Tibial artery (tissue), 4 donors: ENCODE data around the gene ARHGAP8.

Source experiments
- DNase-seq, 2 donors: peaks; one replicate each; pipeline ENCODE4 v3.0.0-alpha.2; 2019
- H3K27ac ChIP-seq, 2 donors: fragments of 200-600 bp; sonication (generic) in 1 of 2; 1 replicate in 1 of 2; 2 replicates in 1 of 2; pipeline ENCODE4 v1.5.1; 2018 to 2019; ENCODE audit warnings: mild to moderate bottlenecking in 1 of 2
- H3K27me3 ChIP-seq, 2 donors: fragments of 200-600 bp; sonication (generic) in 1 of 2; one replicate each; pipeline versions ENCODE4 v1.5.1 to v1.6.0; 2016 to 2019
- H3K36me3 ChIP-seq, 3 donors: fragments of 200-600 bp; sonication (generic) in 2 of 3; one replicate each; pipeline ENCODE4 v1.5.1; 2016 to 2019; ENCODE audit warnings: mild to moderate bottlenecking in 2 of 3
- H3K4me1 ChIP-seq, 4 donors: fragments of 200-600 bp; sonication (generic) in 2 of 4; 1 replicate in 3 of 4; 2 replicates in 1 of 4; pipeline ENCODE4 v1.5.1; 2016 to 2019
- H3K4me3 ChIP-seq, 2 donors: fragments of 200-600 bp; sonication (generic) in 1 of 2; 1 replicate in 1 of 2; 2 replicates in 1 of 2; pipeline ENCODE4 v1.5.1; 2018 to 2019; ENCODE audit warnings: mild to moderate bottlenecking in 2 of 2
- H3K9me3 ChIP-seq, 3 donors: fragments of 200-600 bp; sonication (generic) in 1 of 3; one replicate each; pipeline ENCODE4 v1.5.1; 2016 to 2019
- CTCF ChIP-seq, 2 experiments: fragments of 200-600 bp in 1 of 2; fragments of 450-650 bp in 1 of 2; IDR thresholded peaks; one replicate each; pipeline ENCODE4 v1.5.1; 2017 to 2019; ENCODE audit warnings: antibody characterized with exemption in 2 of 2, mild to moderate bottlenecking in 1 of 2, moderate library complexity in 1 of 2
- intact Hi-C: fragments of 100-400 bp; cut with DNase I; formaldehyde crosslinking; loops from one replicate; pipeline ENCODE4 v1.15.0; 2023; ENCODE audit warnings: low total_unique reads

The ARHGAP8 gene

DNA sequence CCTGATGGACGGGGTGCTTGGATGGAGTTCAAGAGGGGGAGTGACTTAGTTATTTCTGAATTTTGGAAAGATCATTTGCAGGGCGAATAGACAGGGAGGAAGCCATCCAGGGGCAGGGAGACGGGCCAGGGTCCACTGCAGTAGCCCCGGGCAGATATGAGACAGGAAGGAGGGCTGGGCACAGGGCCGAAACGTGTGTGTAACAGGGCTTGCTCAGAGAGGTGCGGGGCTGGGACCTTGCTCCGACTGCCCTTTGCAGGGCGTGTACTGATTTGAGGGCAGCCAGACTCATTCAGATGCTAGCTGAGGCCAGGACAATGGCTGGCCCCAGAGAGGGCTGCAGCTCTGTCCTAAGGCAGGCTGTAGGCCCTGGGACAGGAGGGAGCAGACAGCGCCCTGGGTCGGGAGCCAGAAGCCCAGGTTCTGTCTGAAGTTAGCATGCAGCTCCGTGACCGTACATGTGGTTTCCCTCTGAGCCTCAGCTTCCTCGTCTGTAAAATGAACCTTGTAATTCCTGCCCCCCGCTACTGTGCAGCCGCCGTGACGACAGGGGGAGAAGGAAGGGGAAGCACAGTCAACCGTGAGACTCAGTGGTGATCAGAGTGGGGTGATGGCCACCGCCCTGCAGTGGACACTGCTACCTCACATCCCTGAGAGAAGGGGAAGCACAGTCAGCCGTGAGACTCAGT is 154.0 kb downstream of the ARHGAP8 start:
- H3K4me3 ChIP-seq = no peak overlapping the region
- no peak overlapping the region for H3K27ac ChIP-seq
- no peaks in the 10 kb centered on the region for H3K36me3 ChIP-seq
- intact Hi-C loops = no loop called here
- no peaks in the 10 kb centered on the region for H3K4me1 ChIP-seq
- no peak for TF ChIP-seq CTCF (IDR thresholded peaks at IDR 0.05)
- H3K9me3 ChIP-seq = peaks cover 0 to 21% (median 14%) of the 10 kb centered on the region in 3 donors
- peaks cover 0 to 9% of the 10 kb centered on the region in 2 donors for H3K27me3 ChIP-seq
- DNase-seq = no peak

GRCh38 chr22:44906999-44907644 is 154.7 kb downstream of the ARHGAP8 start:
- TF ChIP-seq CTCF (IDR thresholded peaks at IDR 0.05) = no peak
- H3K4me1 ChIP-seq = no peaks in the 10 kb centered on the region
- no peak overlapping the region for H3K4me3 ChIP-seq
- no peaks in the 10 kb centered on the region for H3K36me3 ChIP-seq
- peaks cover 0 to 20% (median 9%) of the 10 kb centered on the region in 3 donors for H3K9me3 ChIP-seq
- no peak for DNase-seq
- no peak overlapping the region for H3K27ac ChIP-seq
- H3K27me3 ChIP-seq = peaks cover 0 to 9% of the 10 kb centered on the region in 2 donors
- intact Hi-C loops = no loop called here

DNA sequence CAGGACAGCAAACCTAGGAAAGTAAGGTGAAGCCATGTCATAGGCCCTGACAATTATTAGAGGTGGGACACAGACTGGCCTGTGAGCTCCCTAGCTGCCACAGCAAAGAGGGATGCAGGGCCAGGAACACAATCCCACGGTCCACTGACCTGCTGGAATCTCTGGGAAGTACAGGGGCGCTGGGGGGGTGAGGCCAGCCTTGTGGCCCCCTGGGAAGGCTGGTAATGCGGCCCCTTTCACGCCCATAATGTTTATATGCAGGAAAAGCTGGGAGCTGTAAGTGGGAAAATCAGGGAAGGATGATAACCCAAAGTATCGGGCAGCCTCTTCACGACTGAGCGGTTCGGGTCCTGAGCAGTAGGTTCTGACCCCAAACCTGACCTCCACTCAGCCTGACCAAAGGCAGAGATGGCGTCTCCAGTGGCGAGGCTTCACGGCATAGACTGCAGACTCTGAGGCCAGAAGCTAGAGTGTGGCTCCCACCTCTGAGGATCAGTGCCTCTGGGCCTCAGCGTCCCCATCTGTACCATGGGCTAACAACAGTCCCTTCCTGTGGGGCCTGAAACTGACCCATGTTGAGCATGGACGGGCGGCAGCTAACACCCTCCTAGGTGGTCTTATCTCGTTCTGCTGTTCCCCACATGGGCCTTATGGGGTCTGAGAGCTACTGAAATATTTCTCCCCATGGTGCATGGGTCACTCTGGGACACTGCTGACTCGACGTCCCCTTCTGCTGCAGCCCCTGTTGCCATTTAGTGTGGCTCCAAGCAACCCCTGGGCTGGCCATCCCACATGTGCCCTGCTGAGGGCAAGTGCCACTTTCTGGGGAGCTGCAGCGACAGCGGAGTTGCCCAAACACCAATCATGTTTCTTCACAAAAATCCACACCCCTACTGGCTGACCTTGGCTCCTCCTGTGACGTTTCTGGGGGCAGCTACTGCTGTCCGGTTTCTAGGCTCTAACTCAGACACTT is 155.7 kb downstream of the ARHGAP8 start:
- H3K9me3 ChIP-seq = peaks cover 0 to 17% (median 9%) of the 10 kb centered on the region in 3 donors
- H3K4me3 ChIP-seq = no peak overlapping the region
- H3K27me3 ChIP-seq = peaks cover 0 to 9% of the 10 kb centered on the region in 2 donors
- H3K4me1 ChIP-seq = no peaks in the 10 kb centered on the region
- H3K27ac ChIP-seq = no peak overlapping the region
- DNase-seq = peak in 1 of 2 donors; percentile 37
- intact Hi-C loops = no loop called here
- no peak for TF ChIP-seq CTCF (IDR thresholded peaks at IDR 0.05)
- H3K36me3 ChIP-seq = no peaks in the 10 kb centered on the region

DNA sequence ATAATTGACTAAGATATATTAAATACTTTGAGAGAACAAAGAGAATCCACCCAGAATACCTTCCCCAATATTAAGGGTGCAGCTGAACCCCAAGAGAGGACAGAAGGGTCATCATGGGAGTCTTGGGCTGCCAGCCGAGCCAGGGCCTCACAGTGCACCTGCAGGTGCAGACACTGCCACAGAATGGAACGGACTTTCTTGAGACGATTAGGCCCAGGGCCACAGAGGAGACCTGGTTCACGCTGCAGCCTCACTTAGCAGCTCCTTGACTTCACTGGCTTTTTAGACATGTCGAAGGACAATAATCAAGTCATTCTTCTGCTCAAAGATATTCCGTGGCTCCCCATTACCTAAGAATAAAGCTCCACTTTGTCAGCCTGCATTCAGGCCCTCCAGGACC is 156.9 kb downstream of the ARHGAP8 start:
- peaks cover 0 to 17% (median 9%) of the 10 kb centered on the region in 3 donors for H3K9me3 ChIP-seq
- no peak for TF ChIP-seq CTCF (IDR thresholded peaks at IDR 0.05)
- intact Hi-C loops = no loop called here
- peak in 1 of 2 donors; percentile 20 for DNase-seq
- no peaks in the 10 kb centered on the region for H3K36me3 ChIP-seq
- H3K4me1 ChIP-seq = no peaks in the 10 kb centered on the region
- no peak overlapping the region for H3K4me3 ChIP-seq
- H3K27me3 ChIP-seq = peaks cover 0 to 9% of the 10 kb centered on the region in 2 donors
- no peak overlapping the region for H3K27ac ChIP-seq
